H1 (cell line): ENCODE results near the gene GPLD1. TPM values are rescaled to one million over a fixed set of nuclear protein-coding genes. Genes with fewer than 3 reads are reported as not detected.

Experiments used
- CTCF ChIA-PET: fragments of 300-600 bp; sonication (Branson Sonifier 250); formaldehyde crosslinking; loops from one replicate; lab custom pipeline; 2021; ENCODE audit not compliant: partially characterized antibody; lab: Charles Lee
- POLR2A ChIA-PET: fragments of 300-600 bp; sonication (Branson Sonifier 250); formaldehyde crosslinking; loops from one replicate; lab custom pipeline; 2021; ENCODE audit warnings: inconsistent platforms; ENCODE audit not compliant: partially characterized antibody; lab: Charles Lee
- DNase-seq, 2 experiments: peaks; one replicate each; pipeline versions ENCODE4 v3.0.0 to v3.0.0-alpha.2; 2010 to 2022; ENCODE audit warnings: low spot score in 2 of 2, low read depth in 1 of 2, mixed read lengths in 1 of 2
- FAIRE-seq: peaks from 2 replicates; lab custom pipeline; 2011; peaks lifted over from hg19 to GRCh38; lab: Jason Lieb, UNC
- H2AFZ ChIP-seq: 2 replicates; pipeline ENCODE4 v1.8.1; 2012; ENCODE audit warnings: low read length, inconsistent platforms
- H2AK5ac ChIP-seq: 2 replicates; pipeline ENCODE4 v1.6.1; 2013; ENCODE audit warnings: low read depth, low read length
- H2BK120ac ChIP-seq: replicated peaks from 2 replicates; pipeline ENCODE3; 2013; ENCODE audit warnings: low read depth, low read length, inconsistent platforms
- H2BK12ac ChIP-seq: 2 replicates; pipeline ENCODE4 v1.6.1; 2013; ENCODE audit warnings: low read depth, low read length
- H2BK15ac ChIP-seq: 2 replicates; pipeline ENCODE4 v1.6.1; 2013; ENCODE audit warnings: low read length
- H2BK20ac ChIP-seq: 2 replicates; pipeline ENCODE4 v1.6.1; 2013; ENCODE audit warnings: low read length
- H2BK5ac ChIP-seq: 2 replicates; pipeline ENCODE4 v1.6.1; 2013; ENCODE audit warnings: low read depth, low read length
- H3K14ac ChIP-seq: 2 replicates; pipeline ENCODE4 v1.6.1; 2013; ENCODE audit warnings: inconsistent platforms; ENCODE audit not compliant: insufficient read length
- H3K18ac ChIP-seq: 2 replicates; pipeline ENCODE4 v1.6.1; 2013; ENCODE audit warnings: low read length; ENCODE audit errors: extremely low read depth
- H3K23ac ChIP-seq: 2 replicates; pipeline ENCODE4 v1.6.1; 2013; ENCODE audit warnings: inconsistent platforms; ENCODE audit not compliant: insufficient read length
- H3K23me2 ChIP-seq: 2 replicates; pipeline ENCODE4 v1.6.1; 2013; ENCODE audit warnings: low read depth, low read length
- H3K27ac ChIP-seq: 2 replicates; pipeline ENCODE4 v1.6.1; 2011; ENCODE audit warnings: low read depth, low read length, inconsistent platforms
- H3K27me3 ChIP-seq, 4 experiments: replicated peaks in 1 of 4; 1 replicate in 1 of 4; 2 replicates in 3 of 4; pipeline versions ENCODE4 v1.6.1 to v1.8.1; 2011 to 2013; ENCODE audit warnings: low read length in 3 of 4, mild to moderate bottlenecking in 3 of 4, inconsistent platforms in 2 of 4, mixed read lengths in 2 of 4, moderate library complexity in 1 of 4; ENCODE audit not compliant: control insufficient read depth in 3 of 4, insufficient read depth in 3 of 4; ENCODE audit errors: extremely low read depth in 1 of 4
- H3K36me3 ChIP-seq, 4 experiments: 2 replicates each; pipeline versions ENCODE4 v1.6.1 to v1.8.1; 2011 to 2013; ENCODE audit warnings: mild to moderate bottlenecking in 4 of 4, low read length in 3 of 4, moderate library complexity in 2 of 4, control low read depth in 1 of 4, inconsistent platforms in 1 of 4; ENCODE audit not compliant: insufficient read depth in 4 of 4, control insufficient read depth in 2 of 4
- H3K4ac ChIP-seq: replicated peaks from 2 replicates; pipeline ENCODE3; 2013; ENCODE audit warnings: low read length, low read depth, mixed read lengths, inconsistent platforms; ENCODE audit not compliant: insufficient read length
- H3K4me1 ChIP-seq, 4 experiments: replicated peaks in 1 of 4; 1 replicate in 1 of 4; 2 replicates in 3 of 4; pipeline versions ENCODE4 v1.6.1 to v1.8.1; 2011 to 2013; ENCODE audit warnings: low read length in 3 of 4, inconsistent platforms in 2 of 4, mixed read lengths in 1 of 4; ENCODE audit not compliant: insufficient read depth in 4 of 4, control insufficient read depth in 3 of 4
- H3K4me2 ChIP-seq, 2 experiments: 2 replicates each; pipeline versions ENCODE4 v1.6.1 to v1.8.1; 2011 to 2013; ENCODE audit warnings: low read depth in 2 of 2, low read length in 2 of 2, control low read depth in 1 of 2, inconsistent platforms in 1 of 2, mild to moderate bottlenecking in 1 of 2; ENCODE audit not compliant: insufficient read depth in 1 of 2
- H3K4me3 ChIP-seq, 4 experiments: fragments of 200-600, 300-600 bp in 1 of 4; sonication (generic), shearing (Covaris generic), sonication (Bioruptor Twin) in 1 of 4; 2 replicates each; pipeline versions ENCODE4 v1.5.1 to v1.8.1; 2011 to 2016; ENCODE audit warnings: low read length in 4 of 4, low read depth in 3 of 4, control low read depth in 2 of 4, inconsistent platforms in 2 of 4, mild to moderate bottlenecking in 2 of 4, mixed read lengths in 1 of 4, moderate library complexity in 1 of 4; ENCODE audit not compliant: insufficient read depth in 2 of 4; ENCODE audit errors: extremely low read depth in 1 of 4
- H3K56ac ChIP-seq: replicated peaks from 2 replicates; pipeline ENCODE3; 2013; ENCODE audit warnings: low read depth, mild to moderate bottlenecking, mixed read lengths, low read length, inconsistent platforms; ENCODE audit not compliant: insufficient read length
- H3K79me1 ChIP-seq: 2 replicates; pipeline ENCODE4 v1.6.1; 2013; ENCODE audit warnings: low read depth, low read length, control low read depth
- H3K79me2 ChIP-seq, 2 experiments: 2 replicates each; pipeline versions ENCODE4 v1.6.1 to v1.8.1; 2012 to 2013; ENCODE audit warnings: low read length in 2 of 2, mild to moderate bottlenecking in 2 of 2, inconsistent platforms in 1 of 2; ENCODE audit not compliant: insufficient read depth in 2 of 2, control insufficient read depth in 1 of 2
- H3K9ac ChIP-seq, 4 experiments: replicated peaks in 1 of 4; 1 replicate in 1 of 4; 2 replicates in 3 of 4; pipeline versions ENCODE4 v1.6.1 to v1.8.1; 2011 to 2013; ENCODE audit warnings: low read depth in 3 of 4, low read length in 3 of 4, control low read depth in 2 of 4, mild to moderate bottlenecking in 2 of 4, moderate library complexity in 2 of 4, inconsistent platforms in 1 of 4; ENCODE audit errors: extremely low read depth in 1 of 4
- H3K9me3 ChIP-seq, 2 experiments: 2 replicates each; pipeline versions ENCODE4 v1.6.1 to v1.8.1; 2012 to 2013; ENCODE audit warnings: mild to moderate bottlenecking in 2 of 2, moderate library complexity in 2 of 2, control low read depth in 1 of 2, inconsistent platforms in 1 of 2, low read depth in 1 of 2, low read length in 1 of 2, mixed read lengths in 1 of 2; ENCODE audit not compliant: insufficient read depth in 2 of 2
- H4K20me1 ChIP-seq, 2 experiments: replicated peaks in 1 of 2; 2 replicates each; pipeline versions ENCODE3 to v1.8.1; 2011 to 2013; ENCODE audit warnings: inconsistent platforms in 2 of 2, low read length in 2 of 2, mild to moderate bottlenecking in 1 of 2; ENCODE audit not compliant: insufficient read depth in 2 of 2, control insufficient read depth in 1 of 2
- H4K5ac ChIP-seq: 2 replicates; pipeline ENCODE4 v1.6.1; 2013; ENCODE audit warnings: low read length, low read depth, mixed read lengths, inconsistent platforms; ENCODE audit not compliant: insufficient read length
- H4K8ac ChIP-seq: 2 replicates; pipeline ENCODE4 v1.8.0; 2013; ENCODE audit warnings: mild to moderate bottlenecking, moderate library complexity, low read length, inconsistent platforms; ENCODE audit not compliant: insufficient read depth; ENCODE audit errors: extremely low read depth
- H4K91ac ChIP-seq: replicated peaks from 2 replicates; pipeline ENCODE3; 2013; ENCODE audit warnings: low read length, mixed read lengths, inconsistent platforms; ENCODE audit not compliant: insufficient read length
- BRCA1 ChIP-seq: IDR thresholded peaks from 2 replicates; pipeline ENCODE4 v1.6.1; 2012; ENCODE audit warnings: low read depth, low read length, improper control_type of control experiment
- CHD2 ChIP-seq: IDR thresholded peaks from 2 replicates; pipeline ENCODE4 v1.6.1; 2012; ENCODE audit warnings: low read length, improper control_type of control experiment
- EGR1 ChIP-seq: IDR thresholded peaks from 2 replicates; pipeline ENCODE4 v1.6.1; 2011; ENCODE audit warnings: low read depth, low read length, borderline replicate concordance
- GABPA ChIP-seq: IDR thresholded peaks from 2 replicates; pipeline ENCODE4 v1.6.1; 2011; ENCODE audit warnings: mild to moderate bottlenecking, low read length, moderate library complexity, borderline replicate concordance; ENCODE audit not compliant: insufficient read depth
- KDM4A ChIP-seq: IDR thresholded peaks from one replicate; pipeline ENCODE4 v1.7.1; 2012; ENCODE audit warnings: low read depth, mild to moderate bottlenecking, moderate library complexity, low read length, inconsistent platforms; ENCODE audit not compliant: severe bottlenecking
- MAFK ChIP-seq: IDR thresholded peaks from 2 replicates; pipeline ENCODE4 v1.6.1; 2012; ENCODE audit warnings: low read depth, mild to moderate bottlenecking, improper control_type of control experiment, low read length
- POLR2A ChIP-seq, 2 experiments: IDR thresholded peaks; 1 replicate in 1 of 2; 2 replicates in 1 of 2; pipeline ENCODE4 v1.6.1; 2011; ENCODE audit warnings: low read depth in 2 of 2, low read length in 2 of 2, mild to moderate bottlenecking in 2 of 2; ENCODE audit errors: control extremely low read depth in 1 of 2
- RBBP5 ChIP-seq: IDR thresholded peaks from 2 replicates; pipeline ENCODE4 v1.7.1; 2012; ENCODE audit warnings: low read depth, mild to moderate bottlenecking, inconsistent platforms, low read length, moderate library complexity, borderline replicate concordance
- SAP30 ChIP-seq: fragments of 300-600 bp; sonication (generic); IDR thresholded peaks from 2 replicates; pipeline ENCODE4 v1.7.1; 2012; ENCODE audit warnings: low read length, moderate library complexity, mild to moderate bottlenecking, inconsistent platforms; ENCODE audit not compliant: insufficient read depth, insufficient replicate concordance
- SUZ12 ChIP-seq: fragments of 200-600 bp; sonication (generic); IDR thresholded peaks from 2 replicates; pipeline ENCODE4 v1.6.1; 2012; ENCODE audit warnings: mild to moderate bottlenecking, inconsistent platforms, low read length, moderate library complexity, mixed read lengths
- TAF1 ChIP-seq: IDR thresholded peaks from 2 replicates; pipeline ENCODE4 v1.6.1; 2011; ENCODE audit warnings: mild to moderate bottlenecking, low read depth, low read length
- TAF7 ChIP-seq: optimal IDR thresholded peaks from 2 replicates; pipeline ENCODE3; 2011; ENCODE audit warnings: low read depth, mild to moderate bottlenecking, inconsistent platforms, low read length, moderate library complexity, borderline replicate concordance
- WGBS, 2 experiments: shearing (Covaris generic) in 1 of 2; methylation state at CpG; one replicate each; pipeline versions ENCODE4 v1.1.6 to v1.1.7; 2013 to 2015; ENCODE audit warnings: low lambda C conversion rate in 2 of 2, mixed read lengths in 2 of 2, inconsistent platforms in 1 of 2, low coverage in 1 of 2, missing lambda C conversion rate in 1 of 2; ENCODE audit not compliant: insufficient replicate concordance in 2 of 2, insufficient coverage in 1 of 2, insufficient read length in 1 of 2; ENCODE audit errors: extremely low coverage in 1 of 2, missing lambda C conversion rate in 1 of 2; 5-methylcytosine and 5-hydroxymethylcytosine counted together
- polyA plus RNA-seq, 7 experiments: library from polyadenylated mRNA; depleted of rRNA in 3 of 7; stranded (reverse) in 5 of 7; unstranded in 2 of 7; fragments of >200 nt in 5 of 7; fragments of 200-250 nt in 2 of 7; gene quantifications; 1 replicate in 5 of 7; 2 replicates in 1 of 7; 4 replicates in 1 of 7; pipeline versions ENCODE4 v1.2.1 to v1.2.3, GENCODE V29; 2011 to 2013; ENCODE audit warnings: missing spikeins in 2 of 7, mixed read lengths in 2 of 7
- total RNA-seq: library from RNA; stranded (reverse); fragmentation: NEBNext Ultra II Directional; extraction: Animal tissue kit (Norgen Biotek cat#: 25700); gene quantifications from 2 replicates; pipeline ENCODE4 v1.2.1, GENCODE V29; 2021
- TF ChIP-seq, protein P1 (sequence below): IDR thresholded peaks from 2 replicates; pipeline ENCODE4 v1.6.1; 2012; ENCODE audit warnings: low read length, inconsistent platforms

GPLD1 gene
- total and polyA plus RNA-seq, 2 of the 8 experiments (the other 6 are each of a cell fraction or from before 2014, with no cell fraction given): 3.7 to 5.3 TPM

DNA sequence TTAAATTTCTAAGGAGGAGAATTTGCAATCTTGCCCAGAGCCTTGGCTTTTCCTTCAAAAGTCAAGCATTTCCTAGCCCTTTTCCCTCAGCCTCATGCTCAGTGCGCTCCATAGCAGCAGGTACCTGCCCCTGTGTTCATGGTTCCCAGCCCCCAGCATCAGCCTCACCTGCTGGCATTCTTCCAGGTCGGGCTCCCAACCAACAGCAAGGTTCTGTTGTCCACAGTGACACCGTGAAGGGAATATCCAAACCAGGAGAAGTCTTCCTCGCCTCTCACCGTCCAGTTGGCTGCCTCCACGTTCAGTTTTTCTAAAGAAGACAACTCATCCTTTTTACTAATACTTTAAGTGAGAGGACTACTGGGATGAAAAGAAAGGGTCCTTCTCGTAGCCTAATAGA lies 42.7 kb downstream of the GPLD1 start:
- H3K4ac ChIP-seq: no peak overlapping the region
- peaks cover 0 to 2% of the 10 kb centered on the region in 2 experiments for H4K20me1 ChIP-seq
- no peak overlapping the region for H2BK5ac ChIP-seq
- H3K79me2 ChIP-seq: no peaks in the 10 kb centered on the region
- no peak overlapping the region for H3K14ac ChIP-seq
- no peak overlapping the region for H4K8ac ChIP-seq
- H3K23ac ChIP-seq: no peak overlapping the region
- H3K9ac ChIP-seq: no peak overlapping the region
- no peak overlapping the region for H3K4me2 ChIP-seq
- no peak overlapping the region for H3K4me3 ChIP-seq
- ChIA-PET POLR2A (no interaction called here), CTCF (interaction anchor here (0.8 to 1.8 kb wide), 3 partner anchors 12 to 1436 kb away, joined by 3 to 8 read pairs (median 3); no protein-coding TSS in a partner anchor)
- no peak for FAIRE-seq
- no peak overlapping the region for H4K91ac ChIP-seq
- no peaks in the 10 kb centered on the region for H3K23me2 ChIP-seq
- no peaks in the 10 kb centered on the region for H3K79me1 ChIP-seq
- H4K5ac ChIP-seq: no peak overlapping the region
- no peak overlapping the region for H2BK15ac ChIP-seq
- no peak overlapping the region for H3K27ac ChIP-seq
- no peak overlapping the region for H3K18ac ChIP-seq
- no peak overlapping the region for H2BK12ac ChIP-seq
- WGBS, 2 experiments: 84% methylated on average over 7 of the region's 7 CpGs; no CpG with 5 or more reads in 1 of the 2 experiments
- H3K9me3 ChIP-seq: no peaks in the 10 kb centered on the region
- H2AK5ac ChIP-seq: no peak overlapping the region
- H2BK120ac ChIP-seq: no peak overlapping the region
- no peak for DNase-seq
- H3K4me1 ChIP-seq: peaks cover 0 to 4% (median 2%) of the 10 kb centered on the region in 4 experiments; a peak in 2 of 7 replicates
- no peaks in the 10 kb centered on the region for H3K36me3 ChIP-seq
- no peaks in the 10 kb centered on the region for H3K27me3 ChIP-seq
- H2AFZ ChIP-seq: no peak overlapping the region
- H2BK20ac ChIP-seq: no peak overlapping the region
- H3K56ac ChIP-seq: no peak overlapping the region
- TF ChIP-seq POLR2A (IDR thresholded peaks at IDR 0.05; ENCODE audit: control extremely low read depth in 1 of 2, low read depth in 2 of 2, low read length in 2 of 2): no peak
- TF ChIP-seq BRCA1: no peak
- TF ChIP-seq EGR1: no peak
- TF ChIP-seq MAFK: no peak
- TF ChIP-seq GABPA: no peak
- no peak for TF ChIP-seq TAF1
- no peak for TF ChIP-seq RBBP5
- no peak for TF ChIP-seq KDM4A
- TF ChIP-seq SAP30: no peak
- TF ChIP-seq, protein P1, sequence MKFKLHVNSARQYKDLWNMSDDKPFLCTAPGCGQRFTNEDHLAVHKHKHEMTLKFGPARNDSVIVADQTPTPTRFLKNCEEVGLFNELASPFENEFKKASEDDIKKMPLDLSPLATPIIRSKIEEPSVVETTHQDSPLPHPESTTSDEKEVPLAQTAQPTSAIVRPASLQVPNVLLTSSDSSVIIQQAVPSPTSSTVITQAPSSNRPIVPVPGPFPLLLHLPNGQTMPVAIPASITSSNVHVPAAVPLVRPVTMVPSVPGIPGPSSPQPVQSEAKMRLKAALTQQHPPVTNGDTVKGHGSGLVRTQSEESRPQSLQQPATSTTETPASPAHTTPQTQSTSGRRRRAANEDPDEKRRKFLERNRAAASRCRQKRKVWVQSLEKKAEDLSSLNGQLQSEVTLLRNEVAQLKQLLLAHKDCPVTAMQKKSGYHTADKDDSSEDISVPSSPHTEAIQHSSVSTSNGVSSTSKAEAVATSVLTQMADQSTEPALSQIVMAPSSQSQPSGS: no peak
- no peak for TF ChIP-seq SUZ12
- no peak for TF ChIP-seq TAF7
- no peak for TF ChIP-seq CHD2
